ENCODE measurements around the gene NAA35. TPM values are rescaled to one million over a fixed set of nuclear protein-coding genes. Genes with fewer than 3 reads are reported as not detected.

NAA35 gene
- total and polyA plus RNA-seq, 2 experiments from 2014 or later = 17.8 to 28.6 TPM

DNA sequence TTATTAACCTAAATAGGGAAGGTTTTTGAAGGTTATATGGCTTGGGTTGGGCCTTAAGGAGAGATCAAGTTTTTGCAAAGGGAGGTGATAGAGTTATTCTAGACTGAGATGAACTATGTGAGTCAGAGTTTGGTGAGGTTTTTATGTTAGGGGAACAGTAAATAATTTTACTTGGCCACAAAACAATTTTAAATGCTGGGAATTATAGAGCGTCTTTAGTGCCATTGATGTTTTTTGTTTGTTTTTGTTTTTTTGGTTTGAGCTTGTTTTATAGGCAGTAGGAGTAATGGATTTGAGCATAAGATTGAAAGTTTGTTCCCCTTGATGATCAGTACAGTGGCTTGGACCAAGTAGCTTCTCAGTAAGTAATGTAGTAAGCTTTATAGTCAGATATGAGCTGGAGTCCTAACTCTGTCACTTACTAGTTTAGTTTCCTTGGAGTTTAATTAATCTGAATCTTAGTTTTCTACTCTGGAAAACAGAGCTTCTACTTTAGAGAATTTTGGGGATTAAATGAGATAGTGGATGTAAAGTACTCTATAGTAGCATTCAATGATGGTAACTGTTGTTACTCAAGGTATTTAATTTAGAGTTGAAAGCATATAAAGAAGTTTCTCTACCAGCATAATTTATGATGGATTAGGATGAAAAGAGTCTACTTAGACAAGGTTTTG is 2.9 kb downstream of the NAA35 start:
- no peaks in the 10 kb centered on the region for H3K9me3 ChIP-seq (ENCODE audit: low read depth)
- H3K27ac ChIP-seq = no peak overlapping the region
- no peak for DNase-seq (ENCODE audit: low spot score)
- peaks cover 3% of the 10 kb centered on the region for H4K20me1 ChIP-seq (ENCODE audit: insufficient read depth, poor library complexity, severe bottlenecking)
- peaks cover 23% of the 10 kb centered on the region for H3K4me1 ChIP-seq (ENCODE audit: insufficient read depth)
- H2AFZ ChIP-seq = no peak overlapping the region
- peak overlapping the region; percentile 91 for H3K4me2 ChIP-seq
- TF ChIP-seq, protein P1, sequence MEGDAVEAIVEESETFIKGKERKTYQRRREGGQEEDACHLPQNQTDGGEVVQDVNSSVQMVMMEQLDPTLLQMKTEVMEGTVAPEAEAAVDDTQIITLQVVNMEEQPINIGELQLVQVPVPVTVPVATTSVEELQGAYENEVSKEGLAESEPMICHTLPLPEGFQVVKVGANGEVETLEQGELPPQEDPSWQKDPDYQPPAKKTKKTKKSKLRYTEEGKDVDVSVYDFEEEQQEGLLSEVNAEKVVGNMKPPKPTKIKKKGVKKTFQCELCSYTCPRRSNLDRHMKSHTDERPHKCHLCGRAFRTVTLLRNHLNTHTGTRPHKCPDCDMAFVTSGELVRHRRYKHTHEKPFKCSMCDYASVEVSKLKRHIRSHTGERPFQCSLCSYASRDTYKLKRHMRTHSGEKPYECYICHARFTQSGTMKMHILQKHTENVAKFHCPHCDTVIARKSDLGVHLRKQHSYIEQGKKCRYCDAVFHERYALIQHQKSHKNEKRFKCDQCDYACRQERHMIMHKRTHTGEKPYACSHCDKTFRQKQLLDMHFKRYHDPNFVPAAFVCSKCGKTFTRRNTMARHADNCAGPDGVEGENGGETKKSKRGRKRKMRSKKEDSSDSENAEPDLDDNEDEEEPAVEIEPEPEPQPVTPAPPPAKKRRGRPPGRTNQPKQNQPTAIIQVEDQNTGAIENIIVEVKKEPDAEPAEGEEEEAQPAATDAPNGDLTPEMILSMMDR (IDR thresholded peaks at IDR 0.05; ENCODE audit: poor library complexity) = no peak
- no peak for TF ChIP-seq EZH2 (IDR thresholded peaks at IDR 0.05; ENCODE audit: borderline replicate concordance)
- TF ChIP-seq EZH2phosphoT487 (IDR thresholded peaks at IDR 0.05; ENCODE audit: low read depth, severe bottlenecking, unreplicated experiment) = no peak
- no peaks in the 10 kb centered on the region for H3K27me3 ChIP-seq
- no peak overlapping the region for H3K4me3 ChIP-seq
- 96% methylated on average over 1 of the region's 1 CpG for WGBS (ENCODE audit: low lambda C conversion rate, missing lambda C conversion rate)
- no peaks in the 10 kb centered on the region for H3K36me3 ChIP-seq (replicated peaks; ENCODE audit: insufficient read depth, low read depth)
- H3K79me2 ChIP-seq = peaks cover 75% of the 10 kb centered on the region
- H3K9me2 ChIP-seq (replicated peaks; ENCODE audit: insufficient read depth) = no peaks in the 10 kb centered on the region

DNA sequence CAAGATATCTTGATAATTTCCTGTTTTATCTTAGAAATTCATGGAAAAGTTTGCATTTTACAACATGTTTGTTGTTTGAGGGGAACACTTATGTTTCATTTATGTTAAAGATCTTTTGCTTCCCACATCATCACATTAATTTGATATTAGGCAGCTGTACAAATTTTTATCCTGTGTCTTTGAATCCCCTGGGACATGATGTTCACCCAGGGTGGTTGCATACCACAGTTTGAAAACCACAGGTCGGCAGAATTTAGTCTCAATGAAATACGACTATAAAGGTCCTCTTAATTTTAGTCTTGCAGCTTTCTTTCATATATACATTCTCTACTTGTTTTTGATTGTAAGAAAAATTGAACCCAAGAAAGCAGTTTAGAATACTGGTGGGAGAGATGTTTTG is 3.7 kb downstream of the NAA35 start:
- WGBS (ENCODE audit: low lambda C conversion rate, missing lambda C conversion rate) = 93% methylated on average over 2 of the region's 2 CpGs

DNA sequence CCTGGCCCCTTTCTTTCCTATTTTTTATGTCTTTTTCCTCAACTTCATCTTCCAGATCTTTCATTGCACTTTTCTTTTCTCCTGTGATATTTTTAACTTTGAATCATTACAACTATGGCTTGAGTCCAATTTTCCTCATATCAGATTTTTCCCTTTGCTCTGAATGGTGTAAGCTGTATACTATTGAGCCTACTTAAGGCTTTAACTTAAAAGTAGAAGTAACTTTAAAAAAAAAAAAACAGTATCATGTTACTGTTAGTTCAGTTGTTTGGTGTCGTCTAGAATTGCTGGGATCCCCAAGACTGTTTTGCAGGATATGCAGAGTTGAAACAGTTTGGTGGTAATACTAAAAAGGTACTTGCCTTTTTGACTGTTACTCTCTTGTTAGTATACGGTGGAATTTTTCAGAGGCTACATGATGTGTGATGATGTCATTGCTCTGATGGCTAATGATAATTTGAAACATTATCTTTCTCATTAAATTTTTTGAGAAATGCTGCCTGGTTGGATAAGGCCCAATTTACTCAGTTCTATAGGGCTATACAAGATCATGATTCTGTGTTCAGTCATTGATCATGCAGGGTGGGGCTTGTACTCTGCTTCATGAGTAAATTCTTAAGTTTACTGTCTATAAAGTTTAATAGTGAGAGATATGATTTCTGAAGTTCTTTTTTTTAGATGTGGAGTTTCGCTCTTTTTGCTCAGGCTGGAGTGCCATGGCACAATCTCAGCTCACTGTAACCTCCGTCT is 8.8 kb downstream of the NAA35 start:
- no peaks in the 10 kb centered on the region for H3K27me3 ChIP-seq
- H3K9me2 ChIP-seq (replicated peaks; ENCODE audit: insufficient read depth) = no peaks in the 10 kb centered on the region
- WGBS (ENCODE audit: low lambda C conversion rate, missing lambda C conversion rate) = 74% methylated on average over 3 of the region's 4 CpGs
- H3K79me2 ChIP-seq = peaks cover 100% of the 10 kb centered on the region
- H3K36me3 ChIP-seq (replicated peaks; ENCODE audit: insufficient read depth, low read depth) = no peaks in the 10 kb centered on the region
- no peak overlapping the region for H3K4me3 ChIP-seq
- no peak for DNase-seq (ENCODE audit: low spot score)
- H3K4me2 ChIP-seq = no peak overlapping the region
- no peak overlapping the region for H3K27ac ChIP-seq
- no peaks in the 10 kb centered on the region for H3K9me3 ChIP-seq (ENCODE audit: low read depth)
- H3K4me1 ChIP-seq (ENCODE audit: insufficient read depth) = no peaks in the 10 kb centered on the region
- TF ChIP-seq EZH2 (IDR thresholded peaks at IDR 0.05; ENCODE audit: borderline replicate concordance) = no peak
- TF ChIP-seq, protein P1 (IDR thresholded peaks at IDR 0.05; ENCODE audit: poor library complexity) = no peak
- no peak for TF ChIP-seq EZH2phosphoT487 (IDR thresholded peaks at IDR 0.05; ENCODE audit: low read depth, severe bottlenecking, unreplicated experiment)
- peaks cover 12% of the 10 kb centered on the region for H4K20me1 ChIP-seq (ENCODE audit: insufficient read depth, poor library complexity, severe bottlenecking)
- no peak overlapping the region for H2AFZ ChIP-seq

More for the DNA sequence above, 3.7 kb downstream of the NAA35 start:
- Histone ChIP-seq H3K9me2 (replicated peaks; ENCODE audit: insufficient read depth) (no peaks in the 10 kb centered on the region), H3K4me2 (peak overlapping the region; percentile 7), H3K4me3 (no peak overlapping the region), H3K27ac (no peak overlapping the region), H3K9me3 (ENCODE audit: low read depth) (no peaks in the 10 kb centered on the region), H3K4me1 (ENCODE audit: insufficient read depth) (peaks cover 23% of the 10 kb centered on the region), H3K36me3 (replicated peaks; ENCODE audit: insufficient read depth, low read depth) (no peaks in the 10 kb centered on the region), H2AFZ (no peak overlapping the region), H3K27me3 (no peaks in the 10 kb centered on the region), H4K20me1 (ENCODE audit: insufficient read depth, poor library complexity, severe bottlenecking) (peaks cover 8% of the 10 kb centered on the region), H3K79me2 (peaks cover 83% of the 10 kb centered on the region)
- no peak for DNase-seq (ENCODE audit: low spot score)
- TF ChIP-seq, protein P1 (IDR thresholded peaks at IDR 0.05; ENCODE audit: poor library complexity) = no peak
- TF ChIP-seq EZH2 (IDR thresholded peaks at IDR 0.05; ENCODE audit: borderline replicate concordance) = no peak
- no peak for TF ChIP-seq EZH2phosphoT487 (IDR thresholded peaks at IDR 0.05; ENCODE audit: low read depth, severe bottlenecking, unreplicated experiment)
